MG63 (cell line): ENCODE data around the gene STX10. TPM values are rescaled to one million over a fixed set of nuclear protein-coding genes. Genes with fewer than 3 reads are reported as not detected.

Source experiments
- DNase-seq: peaks from one replicate; pipeline ENCODE4 v3.0.0-alpha.2; 2020
- H3K27me3 ChIP-seq: fragments of 250-450 bp; sonication (Bioruptor Pico); 2 replicates; pipeline ENCODE4 v1.5.1; 2020; ENCODE audit warnings: mild to moderate bottlenecking, moderate library complexity
- H3K36me3 ChIP-seq: fragments of 250-450 bp; sonication (Bioruptor Pico); 2 replicates; pipeline ENCODE4 v1.5.1; 2020; ENCODE audit warnings: mild to moderate bottlenecking, moderate library complexity
- H3K4me3 ChIP-seq: fragments of 250-450 bp; sonication (Bioruptor Pico); 2 replicates; pipeline ENCODE4 v1.5.1; 2020; ENCODE audit warnings: mild to moderate bottlenecking, moderate library complexity
- H3K9me3 ChIP-seq: fragments of 250-450 bp; sonication (Bioruptor Pico); 2 replicates; pipeline ENCODE4 v1.5.1; 2020; ENCODE audit warnings: mild to moderate bottlenecking, moderate library complexity
- total RNA-seq: library from RNA; depleted of rRNA; stranded (reverse); fragments of >200 nt; shearing (Covaris generic); gene quantifications from 2 replicates; pipeline ENCODE4 v1.2.3, GENCODE V29; 2014; ENCODE audit warnings: low replicate concordance

STX10 gene
- total RNA-seq, 1 experiment from 2014 or later, result 371 TPM

DNA sequence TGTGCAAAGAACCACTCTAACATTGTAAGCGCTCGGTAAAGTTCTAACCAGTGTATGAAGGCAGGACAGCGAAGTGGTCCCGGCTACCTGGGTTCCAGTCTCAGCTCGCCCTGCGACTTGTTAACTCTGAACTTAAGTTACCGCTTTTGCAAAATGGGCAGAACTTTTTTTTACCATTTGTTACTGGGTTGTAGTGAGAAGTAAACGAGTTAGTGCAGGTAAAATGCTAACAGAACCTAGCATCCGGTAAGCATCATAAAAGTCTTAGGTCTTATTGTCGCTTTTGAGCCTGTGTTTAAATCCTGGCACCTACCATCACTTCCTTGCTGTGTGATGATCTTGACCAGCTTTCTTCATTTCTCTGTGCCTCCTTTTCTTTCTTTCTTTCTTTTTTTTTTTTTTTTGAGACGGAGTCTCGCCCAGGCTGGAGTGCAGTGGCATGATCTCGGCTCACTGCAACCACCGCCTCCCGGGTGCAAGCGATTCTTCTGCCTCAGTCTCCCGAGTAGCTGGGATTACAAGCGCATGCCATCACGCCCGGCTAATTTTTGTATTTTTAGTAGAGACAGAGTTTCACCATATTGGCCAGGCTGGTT lies 32.9 kb downstream of the STX10 start:
- Histone ChIP-seq H3K36me3 (peaks cover 70% of the 10 kb centered on the region), H3K9me3 (no peaks in the 10 kb centered on the region), H3K4me3 (peak overlapping the region; percentile 96), H3K27me3 (no peaks in the 10 kb centered on the region)
- DNase-seq, result no peak

DNA sequence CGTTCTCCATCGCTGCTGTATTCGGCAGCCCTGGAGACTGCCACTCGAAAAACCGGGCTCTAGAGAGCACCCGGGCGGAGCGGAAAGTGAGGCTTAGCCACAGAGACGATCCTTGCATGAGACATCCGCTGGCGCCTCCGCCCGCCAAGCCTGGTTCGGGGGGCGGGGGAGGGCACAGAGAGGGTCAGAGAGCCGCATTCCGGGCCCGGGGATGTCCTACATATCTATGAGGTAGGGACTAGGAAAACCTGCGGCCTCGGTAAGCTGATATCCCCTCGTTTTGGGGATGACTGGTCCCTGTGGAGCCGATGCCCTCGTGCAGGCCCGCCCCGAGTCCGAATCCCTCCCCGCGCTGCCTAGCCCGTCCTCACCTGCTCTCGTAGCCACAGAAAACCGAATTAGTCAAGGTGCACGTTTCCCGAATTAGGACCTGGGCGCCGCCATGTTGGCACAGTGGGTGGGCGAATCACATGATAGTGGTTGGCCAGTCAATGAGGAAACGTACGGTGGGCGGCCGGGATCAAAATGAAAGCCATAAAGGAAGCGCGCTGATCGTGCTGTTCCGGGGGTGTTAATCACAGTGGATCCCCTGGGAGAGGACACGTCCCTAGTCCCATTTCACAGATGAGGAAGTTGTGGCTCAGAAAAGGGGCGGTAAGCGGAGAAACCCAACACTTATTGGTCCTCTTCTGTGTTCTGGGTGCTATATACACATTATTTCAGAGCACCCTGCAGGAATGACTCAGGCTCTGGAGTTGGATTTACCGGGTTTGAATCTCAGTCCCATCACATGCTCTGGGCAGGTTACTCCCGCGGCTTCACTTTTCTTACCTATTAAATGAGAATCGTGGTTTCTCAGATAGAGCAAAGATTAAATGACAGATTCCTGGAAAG lies 33.6 kb downstream of the STX10 start, which contains the start of gene TRMT1:
Gene TRMT1, minus strand, starts transcription at position 459 of the 894 bp plus-strand sequence. Its CDS starts 341 bp downstream, at position 118.
- peak; percentile 99 for DNase-seq
- H3K36me3 ChIP-seq, result peaks cover 70% of the 10 kb centered on the region
- H3K9me3 ChIP-seq, result no peaks in the 10 kb centered on the region
- H3K4me3 ChIP-seq, result peak within 1 kb of the TSS; percentile 96
- no peaks in the 10 kb centered on the region for H3K27me3 ChIP-seq

DNA sequence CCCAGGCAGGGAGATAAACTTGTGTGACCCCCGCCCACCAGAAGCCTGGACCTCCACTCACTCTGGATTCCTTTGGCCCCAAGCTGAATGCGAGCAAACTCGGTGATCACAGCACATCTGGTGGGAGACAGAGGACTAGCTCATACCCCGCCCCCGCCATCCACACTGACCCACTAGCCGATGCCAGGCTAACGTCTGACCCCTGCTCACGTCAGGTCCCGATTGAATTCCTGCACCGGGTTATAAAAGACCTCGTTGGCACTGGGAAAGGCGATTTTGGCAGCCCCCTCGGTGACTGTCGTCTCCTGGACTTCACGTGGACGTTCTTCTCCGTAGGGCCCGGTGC lies 34.3 kb downstream of the STX10 start:
- Histone ChIP-seq H3K4me3 (peak overlapping the region; percentile 96), H3K36me3 (peaks cover 65% of the 10 kb centered on the region), H3K9me3 (no peaks in the 10 kb centered on the region), H3K27me3 (no peaks in the 10 kb centered on the region)
- peak; percentile 67 for DNase-seq

DNA sequence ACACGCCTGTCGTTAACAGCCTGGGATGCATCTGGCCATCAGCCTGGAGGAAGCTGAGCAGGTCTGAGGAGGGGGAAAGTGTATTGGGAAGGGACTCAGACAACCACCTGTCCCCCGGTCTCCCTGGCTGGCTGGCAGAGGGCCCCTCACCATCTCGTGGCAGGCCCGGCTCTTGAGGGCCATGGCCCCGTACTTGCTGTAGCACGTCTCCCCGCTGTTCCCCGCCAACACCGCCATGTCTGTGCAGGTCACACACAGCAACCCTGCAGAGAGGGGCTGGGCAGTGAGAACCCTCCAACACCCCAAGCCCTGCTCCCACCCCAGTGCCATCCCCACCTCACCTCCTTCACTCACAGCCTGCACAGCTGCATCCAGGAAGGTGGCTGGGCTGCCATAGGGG lies 37.6 kb downstream of the STX10 start:
- Histone ChIP-seq H3K27me3 (no peaks in the 10 kb centered on the region), H3K36me3 (peaks cover 79% of the 10 kb centered on the region), H3K4me3 (no peak overlapping the region), H3K9me3 (no peaks in the 10 kb centered on the region)
- DNase-seq, result no peak

DNA sequence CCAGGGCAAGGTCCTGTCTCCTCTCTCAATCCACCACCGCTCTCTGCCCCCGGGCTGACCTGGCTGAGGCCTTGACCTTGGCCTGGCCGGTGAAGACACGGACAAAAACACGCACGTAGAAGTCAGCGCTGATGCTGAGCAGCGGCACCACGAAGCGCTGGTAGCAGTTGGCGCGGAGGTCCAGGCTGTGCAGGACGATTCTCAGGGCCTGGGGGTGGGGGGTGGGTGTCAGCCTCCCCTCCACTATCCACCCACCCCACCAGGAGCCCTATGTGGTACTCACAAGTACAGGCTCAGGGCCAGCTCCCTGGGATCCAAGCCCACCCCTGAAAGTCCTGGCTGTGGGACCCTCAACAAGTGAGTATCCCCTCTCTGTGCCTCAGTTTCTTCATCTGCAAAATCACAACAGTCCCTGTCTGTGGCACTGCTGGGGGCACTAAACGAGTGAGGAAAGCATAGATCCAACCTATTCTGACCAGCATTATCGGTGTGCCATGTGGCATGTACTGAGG lies 40.0 kb downstream of the STX10 start:
- no peak for DNase-seq
- Histone ChIP-seq H3K36me3 (peaks cover 89% of the 10 kb centered on the region), H3K4me3 (no peak overlapping the region), H3K27me3 (no peaks in the 10 kb centered on the region), H3K9me3 (no peaks in the 10 kb centered on the region)

DNA sequence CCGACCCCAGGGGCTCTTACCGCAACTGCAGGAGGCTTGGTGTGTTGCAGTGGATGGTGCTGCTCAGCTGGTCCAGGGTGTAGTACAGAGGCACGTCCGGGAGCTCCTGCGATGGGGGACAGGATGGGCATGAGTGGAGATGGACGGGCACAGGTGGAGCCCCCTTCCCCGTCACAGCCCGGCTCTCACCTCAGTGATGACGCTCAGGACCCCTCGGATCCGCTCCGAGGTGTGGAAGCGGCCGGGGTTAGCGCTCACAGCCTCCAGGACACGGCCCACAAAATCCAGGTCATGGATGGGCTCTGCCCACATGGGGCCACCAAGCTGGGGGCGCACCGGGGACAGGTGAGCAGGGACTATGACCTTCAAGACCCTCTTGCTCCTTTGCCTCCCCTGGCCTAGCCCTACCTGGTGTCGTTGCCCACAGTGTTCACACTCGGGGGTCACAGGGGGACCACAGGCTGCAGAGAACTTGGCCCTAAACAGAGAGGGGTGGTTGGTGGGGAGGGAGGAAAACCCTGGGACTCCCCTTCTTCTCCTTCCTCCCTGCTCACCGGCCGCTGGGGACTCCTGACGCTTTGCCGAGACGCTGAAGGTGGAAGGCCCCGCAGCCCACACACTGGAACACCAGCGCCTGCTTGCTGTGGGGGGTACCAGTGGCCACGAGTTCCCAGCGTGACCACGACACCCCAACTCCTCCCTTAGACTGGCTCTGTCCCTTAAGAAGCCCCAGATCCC lies 40.6 kb downstream of the STX10 start:
- no peak for DNase-seq
- Histone ChIP-seq H3K27me3 (no peaks in the 10 kb centered on the region), H3K9me3 (no peaks in the 10 kb centered on the region), H3K4me3 (no peak overlapping the region), H3K36me3 (peaks cover 89% of the 10 kb centered on the region)

DNA sequence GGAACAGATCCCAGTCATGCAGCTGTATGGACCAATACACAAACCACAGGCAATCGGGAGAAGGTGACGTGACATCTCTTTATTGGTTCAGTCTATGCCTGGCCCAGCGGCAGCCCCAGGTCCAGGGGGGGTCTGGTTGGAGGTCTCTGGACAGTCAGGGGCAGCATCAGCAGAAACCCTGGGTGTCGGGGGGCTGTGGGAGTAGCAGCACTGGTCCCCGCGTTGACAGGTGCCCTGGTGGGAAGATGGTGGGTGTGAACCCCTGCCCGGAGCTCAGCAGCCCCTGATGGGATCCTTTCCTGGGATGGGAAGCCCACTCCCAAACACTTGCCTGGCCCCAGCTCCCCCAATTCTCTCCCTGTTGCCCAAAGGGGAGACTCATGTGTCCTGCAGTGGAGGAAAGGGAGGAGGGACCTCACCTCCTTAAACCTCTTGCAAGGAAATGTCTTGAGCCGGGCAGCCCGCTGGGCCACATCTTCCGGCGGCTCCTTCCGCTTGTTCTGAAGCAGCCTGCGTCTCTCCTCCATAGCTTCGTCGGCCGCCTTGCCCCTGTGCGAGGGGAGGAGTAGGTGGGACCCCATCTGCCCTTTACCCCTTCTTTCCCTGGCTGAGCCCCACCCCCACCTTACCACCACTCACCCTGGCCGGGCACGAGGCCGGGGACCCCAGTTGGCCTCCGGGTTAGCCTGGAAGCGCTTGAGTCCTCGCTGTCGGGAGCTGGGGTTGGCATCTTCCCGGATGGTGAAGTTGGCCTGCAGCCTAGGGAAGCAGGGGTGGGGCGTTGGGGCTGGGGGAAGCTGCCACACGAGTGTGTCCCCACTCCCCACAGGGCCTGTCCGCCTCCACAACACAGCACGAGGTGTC lies 45.1 kb downstream of the STX10 start:
- H3K36me3 ChIP-seq, result peaks cover 78% of the 10 kb centered on the region
- no peak overlapping the region for H3K4me3 ChIP-seq
- DNase-seq, result no peak
- no peaks in the 10 kb centered on the region for H3K27me3 ChIP-seq
- H3K9me3 ChIP-seq, result no peaks in the 10 kb centered on the region

DNA sequence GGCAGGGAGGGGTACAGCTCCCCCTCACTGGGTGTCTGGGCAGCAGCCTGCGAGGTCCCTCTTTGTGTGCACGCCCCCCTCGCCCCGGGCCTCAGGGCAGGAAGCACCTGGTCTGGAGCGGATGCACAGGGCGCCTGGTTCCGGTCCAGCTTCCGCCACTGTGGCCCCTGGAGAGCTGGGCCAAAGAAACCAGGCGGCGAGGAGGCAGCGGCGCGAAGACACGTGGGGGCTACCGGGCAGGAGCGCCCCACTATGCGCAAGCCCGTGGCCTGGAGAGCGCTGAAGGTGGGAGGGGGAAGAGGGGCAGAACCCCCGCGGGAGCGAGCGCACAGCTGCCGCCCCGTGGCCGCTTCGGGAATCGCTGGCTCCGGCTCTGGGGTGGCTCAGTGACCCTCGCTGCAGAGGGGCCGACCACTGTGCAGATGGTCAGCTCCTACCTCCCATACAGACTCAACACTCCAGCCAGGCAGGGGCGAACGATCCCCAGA lies 45.8 kb downstream of the STX10 start:
- Histone ChIP-seq H3K36me3 (peaks cover 77% of the 10 kb centered on the region), H3K4me3 (no peak overlapping the region), H3K27me3 (no peaks in the 10 kb centered on the region), H3K9me3 (no peaks in the 10 kb centered on the region)
- no peak for DNase-seq

DNA sequence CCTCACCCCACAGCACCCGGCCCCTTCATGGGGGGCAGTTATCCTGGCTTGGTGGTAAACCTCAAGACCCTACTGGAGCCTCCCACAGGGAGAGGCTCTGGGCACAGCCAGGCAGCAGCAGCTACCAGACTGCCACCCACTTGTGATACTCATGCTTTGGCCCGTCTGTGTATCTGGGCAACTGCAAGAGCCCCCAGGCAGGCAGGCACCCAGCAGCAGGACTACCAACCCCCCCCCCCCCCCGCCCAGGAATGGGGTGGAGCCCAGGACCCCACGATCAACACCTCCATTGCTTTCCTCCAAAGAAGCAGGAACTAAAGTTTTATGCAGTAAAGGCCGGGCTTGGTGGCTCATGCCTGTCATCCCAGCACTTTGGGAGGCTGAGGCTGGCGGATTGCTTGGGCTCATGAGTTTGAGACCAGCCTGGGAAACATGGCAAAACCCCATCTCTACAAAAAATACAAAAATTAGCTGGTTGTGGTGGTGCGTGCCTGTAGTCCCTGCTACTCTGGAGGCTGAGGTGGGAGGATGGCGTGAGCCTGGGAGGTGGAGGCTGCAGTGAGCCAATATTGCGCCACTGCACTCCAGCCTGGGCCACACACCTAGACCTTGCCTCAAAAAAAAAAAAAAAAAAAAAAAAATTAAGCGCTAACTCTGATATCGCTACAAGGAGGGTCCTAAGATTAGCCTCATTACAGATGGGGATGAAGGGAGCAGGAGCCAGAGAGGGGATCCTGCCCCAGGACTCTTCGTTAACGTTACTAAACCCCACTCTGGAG lies 46.4 kb downstream of the STX10 start:
- H3K27me3 ChIP-seq, result no peaks in the 10 kb centered on the region
- no peak overlapping the region for H3K4me3 ChIP-seq
- peaks cover 75% of the 10 kb centered on the region for H3K36me3 ChIP-seq
- no peak for DNase-seq
- H3K9me3 ChIP-seq, result no peaks in the 10 kb centered on the region

DNA sequence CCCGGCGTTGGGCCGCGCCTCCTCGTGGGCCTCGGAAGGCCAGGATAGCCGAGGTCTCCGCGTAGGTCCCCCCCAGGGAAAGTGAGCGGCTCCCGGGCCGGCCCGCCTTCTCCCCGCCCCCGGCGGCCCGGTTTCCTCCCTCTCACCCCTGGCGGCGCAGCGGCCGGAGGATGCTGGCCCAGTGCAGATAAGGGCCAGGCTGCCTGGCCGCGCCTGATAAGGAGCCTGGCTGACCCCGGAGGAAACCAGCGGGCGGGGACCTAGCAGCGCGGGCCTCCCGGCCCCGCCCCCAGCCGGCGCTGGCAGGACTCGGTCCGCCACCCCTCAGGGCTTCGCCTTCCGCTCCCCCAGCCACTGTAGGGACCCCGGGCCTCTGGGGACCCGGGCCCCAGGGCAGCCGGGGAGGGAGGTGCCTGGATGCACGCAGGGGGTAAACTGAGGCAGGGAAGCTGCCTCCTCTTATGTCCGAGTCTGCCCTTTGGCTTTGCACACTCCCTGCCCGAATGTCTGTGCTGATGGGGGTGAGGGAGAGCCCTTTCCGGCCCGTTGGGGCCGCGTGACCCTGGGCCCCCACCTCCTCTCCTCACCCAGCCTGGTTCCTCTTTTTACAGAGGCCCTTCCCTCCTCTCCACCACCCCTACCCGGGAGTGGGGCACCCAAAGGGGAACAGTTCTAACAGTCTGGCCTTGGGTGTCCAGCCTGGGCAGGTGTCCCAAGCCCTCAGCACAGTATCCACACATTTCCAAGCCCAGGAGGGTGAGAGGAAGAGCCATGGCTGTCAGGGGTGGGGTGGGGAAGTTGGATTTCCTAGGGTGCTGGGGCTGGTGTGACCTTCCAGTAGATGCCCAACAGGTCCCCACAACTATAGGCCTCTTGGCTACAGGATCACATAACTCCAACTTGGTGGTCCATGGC lies 47.3 kb downstream of the STX10 start, which contains the start of gene LYL1:
Gene LYL1, minus strand, starts transcription at position 193 of the 915 bp plus-strand sequence. CDS start 1,687 bp downstream, outside the sequence.
- H3K9me3 ChIP-seq, result no peaks in the 10 kb centered on the region

DNA sequence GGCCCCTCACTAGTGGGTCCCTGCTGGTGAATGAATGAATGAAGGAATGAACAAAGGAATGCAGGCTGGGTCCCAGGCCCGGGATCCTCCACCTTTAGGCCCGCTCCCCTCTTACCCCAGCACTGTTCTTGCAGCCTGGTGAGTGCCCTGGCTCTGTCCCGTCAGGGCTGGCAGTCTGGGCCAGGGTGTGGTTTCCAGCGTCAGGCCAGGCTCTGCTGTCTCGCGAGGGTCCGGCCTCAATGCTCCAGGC lies 47.8 kb downstream of the STX10 start:
- Histone ChIP-seq H3K4me3 (no peak overlapping the region), H3K27me3 (no peaks in the 10 kb centered on the region)

More for the DNA sequence above, 47.3 kb downstream of the STX10 start, which contains the start of gene LYL1:
- H3K36me3 ChIP-seq, result peaks cover 73% of the 10 kb centered on the region
- no peaks in the 10 kb centered on the region for H3K27me3 ChIP-seq
- DNase-seq, result no peak
- H3K4me3 ChIP-seq, result no peak within 1 kb of the TSS

DNA sequence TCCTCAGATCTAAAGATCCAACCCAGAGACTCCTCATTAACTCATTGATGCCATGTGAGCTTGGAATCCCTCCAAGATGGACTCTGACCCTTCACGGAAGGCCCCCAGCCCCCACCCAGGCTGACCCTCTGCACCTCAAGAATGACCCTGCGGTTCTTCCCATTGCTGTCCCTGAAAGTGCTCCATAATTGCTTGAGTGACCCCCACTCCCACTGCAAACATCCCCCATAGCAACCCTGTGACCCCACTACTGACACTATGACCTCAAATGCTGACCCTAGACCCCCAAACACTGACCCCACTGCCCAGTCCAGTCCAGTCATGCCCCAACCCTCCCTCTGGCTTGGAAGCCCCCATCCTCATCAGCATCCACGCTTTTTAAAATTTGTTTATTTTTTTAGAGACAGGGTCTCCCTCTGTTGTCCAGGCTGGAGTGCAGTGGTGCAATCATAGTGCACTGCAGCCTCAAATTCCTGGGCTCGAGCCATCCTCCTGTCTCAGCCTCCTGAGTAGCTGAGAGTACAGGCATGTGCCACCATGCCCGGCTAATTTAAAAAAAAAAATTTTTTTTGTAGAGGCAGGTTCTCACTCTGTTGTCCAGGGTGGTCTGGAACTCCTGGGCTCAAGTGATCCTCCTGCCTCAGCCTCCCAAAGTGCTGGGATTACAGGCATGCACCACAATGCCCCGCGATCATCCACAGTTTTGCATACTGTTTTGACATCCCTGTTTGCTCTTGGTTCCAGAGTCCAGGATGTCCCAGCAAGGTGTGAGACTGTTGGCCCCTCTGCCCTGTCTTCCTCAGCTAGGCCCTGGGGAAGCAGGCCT lies 48.4 kb downstream of the STX10 start:
- no peak for DNase-seq
- H3K9me3 ChIP-seq, result no peaks in the 10 kb centered on the region
- H3K4me3 ChIP-seq, result no peak overlapping the region
- H3K36me3 ChIP-seq, result peaks cover 69% of the 10 kb centered on the region
- no peaks in the 10 kb centered on the region for H3K27me3 ChIP-seq

More for the DNA sequence above, 47.8 kb downstream of the STX10 start:
- Histone ChIP-seq H3K36me3 (peaks cover 71% of the 10 kb centered on the region), H3K9me3 (no peaks in the 10 kb centered on the region)
- no peak for DNase-seq

DNA sequence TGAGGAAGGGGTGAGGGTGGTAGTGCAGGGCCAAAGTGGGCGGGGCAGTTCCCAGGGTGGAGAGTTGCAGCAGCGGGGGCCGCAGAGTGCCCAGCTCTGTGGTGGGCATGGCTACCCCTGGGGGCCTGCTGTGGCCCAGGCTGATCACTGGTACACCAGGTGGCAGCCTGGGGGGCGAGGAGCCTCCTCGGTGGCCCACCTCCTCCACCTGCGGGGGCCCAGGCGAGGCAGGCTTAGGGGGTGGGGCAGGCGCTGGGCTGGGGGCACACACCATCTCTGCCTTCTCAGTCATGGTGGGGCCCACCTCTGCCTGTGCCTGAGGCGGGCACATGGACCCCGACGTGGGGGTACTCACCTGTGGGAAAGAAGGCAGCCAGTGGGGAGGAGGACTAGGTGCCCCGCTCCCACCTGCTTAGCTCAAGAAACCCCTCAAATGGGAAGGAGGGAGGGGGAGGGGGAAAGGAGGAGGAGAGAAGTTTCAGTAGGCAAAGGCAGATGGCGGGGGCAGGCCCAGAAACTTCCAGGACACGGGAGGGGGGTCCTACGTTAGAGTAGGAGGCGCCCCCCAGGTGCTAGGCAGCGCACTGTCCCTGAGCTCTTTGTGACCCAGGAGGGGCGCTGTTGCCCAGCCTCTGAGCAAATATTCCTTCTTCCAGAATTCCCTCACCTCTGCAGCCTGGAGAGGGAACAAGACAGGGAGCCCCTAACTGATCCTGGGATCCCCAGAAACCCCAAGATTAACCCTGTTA lies 49.2 kb downstream of the STX10 start:
- no peak for DNase-seq
- Histone ChIP-seq H3K27me3 (no peaks in the 10 kb centered on the region), H3K9me3 (no peaks in the 10 kb centered on the region), H3K4me3 (no peak overlapping the region), H3K36me3 (peaks cover 65% of the 10 kb centered on the region)
